HFFc6 (cell line): ENCODE measurements around the gene LMAN2L. TPM values are rescaled to one million over a fixed set of nuclear protein-coding genes. Genes with fewer than 3 reads are reported as not detected.

Experiments used
- DNase-seq: peaks from one replicate; pipeline ENCODE4 v3.0.0-alpha.2; 2018
- H3K27ac Mint-ChIP-seq: 2 replicates; pipeline ENCODE4 v1.8.0; 2020; ENCODE audit warnings: mild to moderate bottlenecking, mixed read lengths
- H3K27me3 Mint-ChIP-seq: 2 replicates; pipeline ENCODE4 v1.8.0; 2021; ENCODE audit warnings: mild to moderate bottlenecking, moderate library complexity, mixed read lengths; ENCODE audit not compliant: insufficient read depth
- H3K36me3 Mint-ChIP-seq: 2 replicates; pipeline ENCODE4 v1.8.0; 2021; ENCODE audit warnings: low read depth, mixed read lengths
- H3K4me1 Mint-ChIP-seq: 2 replicates; pipeline ENCODE4 v1.8.0; 2020; ENCODE audit warnings: low read depth, mixed read lengths
- H3K4me3 Mint-ChIP-seq: 2 replicates; pipeline ENCODE4 v1.8.0; 2020; ENCODE audit warnings: mild to moderate bottlenecking, moderate library complexity, mixed read lengths
- H3K9me3 Mint-ChIP-seq: 2 replicates; pipeline ENCODE4 v1.8.0; 2020; ENCODE audit warnings: mild to moderate bottlenecking, mixed read lengths
- total RNA-seq, 6 experiments: library from RNA; stranded (reverse); fragmentation: NEBNext Ultra II Directional; extraction: Animal tissue kit (Norgen Biotek cat#: 25700); gene quantifications; 2 replicates in 1 of 6; 3 replicates in 5 of 6; pipeline ENCODE4 v1.2.3, GENCODE V29; 2021
- TF ChIP-seq, protein P1 (sequence below): fragments of 200-600 bp; sonication (generic); IDR thresholded peaks from 2 replicates; pipeline ENCODE4 v1.5.0; 2021; ENCODE audit warnings: antibody characterized with exemption, mild to moderate bottlenecking

Gene LMAN2L
- total RNA-seq, 6 experiments from 2014 or later = 24.3 to 27.7 (median 26.4) TPM

DNA sequence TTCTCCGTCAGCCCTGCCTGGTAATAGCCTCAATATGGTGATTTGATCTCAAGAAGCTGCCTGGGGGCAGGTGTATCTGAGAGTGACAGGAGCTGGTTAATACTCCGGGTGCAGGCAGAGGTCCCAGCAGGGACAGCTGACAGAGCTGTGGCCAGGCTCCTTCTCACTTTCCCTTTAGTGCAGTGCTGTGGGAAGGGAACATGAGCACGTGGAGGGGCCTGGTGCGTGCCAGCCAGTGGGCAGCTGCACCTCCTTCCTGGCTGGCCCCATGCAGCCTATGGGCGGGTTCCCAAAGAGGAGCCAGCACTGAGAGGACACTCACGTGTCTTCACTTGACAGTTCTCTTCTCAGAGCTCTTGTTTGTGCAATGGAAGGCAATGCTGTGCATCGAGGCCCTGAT lies 29.9 kb upstream of the LMAN2L start:
- Mint-ChIP-seq H3K9me3 (no peaks in the 10 kb centered on the region), H3K4me1 (no peaks in the 10 kb centered on the region), H3K36me3 (no peaks in the 10 kb centered on the region), H3K27me3 (no peaks in the 10 kb centered on the region), H3K4me3 (no peak overlapping the region), H3K27ac (no peak overlapping the region)
- no peak for DNase-seq
- TF ChIP-seq, protein P1, sequence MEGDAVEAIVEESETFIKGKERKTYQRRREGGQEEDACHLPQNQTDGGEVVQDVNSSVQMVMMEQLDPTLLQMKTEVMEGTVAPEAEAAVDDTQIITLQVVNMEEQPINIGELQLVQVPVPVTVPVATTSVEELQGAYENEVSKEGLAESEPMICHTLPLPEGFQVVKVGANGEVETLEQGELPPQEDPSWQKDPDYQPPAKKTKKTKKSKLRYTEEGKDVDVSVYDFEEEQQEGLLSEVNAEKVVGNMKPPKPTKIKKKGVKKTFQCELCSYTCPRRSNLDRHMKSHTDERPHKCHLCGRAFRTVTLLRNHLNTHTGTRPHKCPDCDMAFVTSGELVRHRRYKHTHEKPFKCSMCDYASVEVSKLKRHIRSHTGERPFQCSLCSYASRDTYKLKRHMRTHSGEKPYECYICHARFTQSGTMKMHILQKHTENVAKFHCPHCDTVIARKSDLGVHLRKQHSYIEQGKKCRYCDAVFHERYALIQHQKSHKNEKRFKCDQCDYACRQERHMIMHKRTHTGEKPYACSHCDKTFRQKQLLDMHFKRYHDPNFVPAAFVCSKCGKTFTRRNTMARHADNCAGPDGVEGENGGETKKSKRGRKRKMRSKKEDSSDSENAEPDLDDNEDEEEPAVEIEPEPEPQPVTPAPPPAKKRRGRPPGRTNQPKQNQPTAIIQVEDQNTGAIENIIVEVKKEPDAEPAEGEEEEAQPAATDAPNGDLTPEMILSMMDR = no peak

DNA sequence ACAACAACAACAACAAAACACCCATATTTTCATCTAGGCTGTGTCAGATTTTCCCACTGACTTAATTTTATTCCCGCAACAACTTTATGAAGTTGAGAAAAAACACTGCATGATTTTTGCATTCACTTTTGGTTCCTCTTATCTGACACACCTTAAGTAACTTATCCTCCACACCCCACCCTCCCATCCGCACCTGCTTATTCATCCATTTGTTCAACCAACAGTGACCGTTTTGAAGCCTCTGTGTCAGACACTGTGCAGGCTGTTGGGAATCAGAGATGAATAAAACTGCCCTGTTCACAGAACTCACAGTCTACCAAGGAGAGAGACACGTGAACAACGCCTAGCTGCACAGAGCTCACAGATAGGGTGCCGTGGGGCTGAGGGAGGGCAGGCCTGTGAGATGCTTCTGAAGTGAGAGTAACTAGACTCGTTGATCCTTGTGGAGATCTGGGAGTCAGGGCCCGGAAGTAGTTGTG lies 28.3 kb upstream of the LMAN2L start:
- H3K4me1 Mint-ChIP-seq = peaks cover 14% of the 10 kb centered on the region
- no peak overlapping the region for H3K27ac Mint-ChIP-seq
- no peaks in the 10 kb centered on the region for H3K27me3 Mint-ChIP-seq
- no peaks in the 10 kb centered on the region for H3K36me3 Mint-ChIP-seq
- H3K9me3 Mint-ChIP-seq = no peaks in the 10 kb centered on the region
- H3K4me3 Mint-ChIP-seq = no peak overlapping the region
- no peak for DNase-seq
- TF ChIP-seq, protein P1 = no peak

DNA sequence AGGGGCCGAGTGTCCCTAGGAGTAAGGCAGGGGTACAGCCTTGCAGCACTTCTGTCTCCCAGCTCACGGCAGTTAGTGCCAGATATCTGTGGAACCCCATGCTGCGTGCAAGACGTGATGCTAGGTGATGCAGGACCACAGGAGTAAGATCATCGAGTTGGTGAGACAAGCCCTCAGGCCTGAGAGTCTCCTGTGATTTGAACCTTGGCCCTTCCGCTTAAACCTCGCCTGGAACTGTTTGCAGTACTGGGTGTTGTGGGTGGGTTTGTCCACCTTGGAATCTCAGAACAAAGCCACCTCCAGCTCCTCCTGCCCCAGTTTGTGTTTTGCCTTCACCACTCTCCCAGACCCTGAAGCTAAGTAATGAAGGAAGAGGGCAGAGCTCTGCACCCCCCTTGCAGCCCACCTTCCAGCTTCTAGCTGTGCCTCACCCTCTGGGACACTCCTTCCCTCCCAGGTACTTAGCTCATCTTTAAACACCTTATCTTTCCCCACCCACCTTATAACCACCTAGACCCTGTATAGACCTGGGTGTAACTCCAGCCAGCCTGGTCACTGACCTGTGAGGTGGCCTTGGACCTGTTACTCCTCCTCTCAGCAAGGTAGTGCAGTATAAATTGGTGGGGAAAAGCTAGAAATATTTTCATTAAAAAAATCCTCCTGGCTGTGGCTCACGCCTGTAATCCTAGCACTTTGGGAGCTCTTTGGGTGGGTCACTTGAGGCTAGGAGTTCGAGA lies 27.4 kb upstream of the LMAN2L start:
- no peaks in the 10 kb centered on the region for H3K9me3 Mint-ChIP-seq
- TF ChIP-seq, protein P1 = no peak
- no peak for DNase-seq
- H3K4me3 Mint-ChIP-seq = no peak overlapping the region
- no peaks in the 10 kb centered on the region for H3K36me3 Mint-ChIP-seq
- H3K27ac Mint-ChIP-seq = no peak overlapping the region
- H3K27me3 Mint-ChIP-seq = no peaks in the 10 kb centered on the region
- H3K4me1 Mint-ChIP-seq = peaks cover 22% of the 10 kb centered on the region

DNA sequence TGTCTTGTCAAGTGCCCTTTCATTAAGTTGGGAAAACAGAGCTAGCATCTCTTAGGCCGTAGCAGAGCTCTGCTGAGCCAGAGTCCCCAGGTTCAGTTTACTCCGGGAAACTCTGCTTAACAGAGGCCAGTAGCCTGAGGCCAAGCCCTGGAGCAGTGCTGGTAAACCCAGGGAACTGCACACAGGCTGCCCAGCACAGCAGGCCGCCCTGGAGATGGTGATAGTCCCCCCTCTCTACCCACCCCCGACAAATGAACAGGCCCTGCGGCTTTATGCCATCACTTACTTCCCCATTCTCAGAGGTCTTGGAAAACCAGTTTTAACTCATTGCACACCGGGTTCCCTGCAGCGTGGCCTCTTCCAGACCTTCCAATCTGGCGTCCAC lies 24.4 kb upstream of the LMAN2L start:
- Mint-ChIP-seq H3K27me3 (no peaks in the 10 kb centered on the region), H3K4me3 (peak overlapping the region; percentile 63), H3K27ac (peak overlapping the region; percentile 49; the same call in 1 of the 2 replicates), H3K9me3 (no peaks in the 10 kb centered on the region), H3K4me1 (peaks cover 46% of the 10 kb centered on the region), H3K36me3 (no peaks in the 10 kb centered on the region)
- TF ChIP-seq, protein P1 = no peak
- no peak for DNase-seq

DNA sequence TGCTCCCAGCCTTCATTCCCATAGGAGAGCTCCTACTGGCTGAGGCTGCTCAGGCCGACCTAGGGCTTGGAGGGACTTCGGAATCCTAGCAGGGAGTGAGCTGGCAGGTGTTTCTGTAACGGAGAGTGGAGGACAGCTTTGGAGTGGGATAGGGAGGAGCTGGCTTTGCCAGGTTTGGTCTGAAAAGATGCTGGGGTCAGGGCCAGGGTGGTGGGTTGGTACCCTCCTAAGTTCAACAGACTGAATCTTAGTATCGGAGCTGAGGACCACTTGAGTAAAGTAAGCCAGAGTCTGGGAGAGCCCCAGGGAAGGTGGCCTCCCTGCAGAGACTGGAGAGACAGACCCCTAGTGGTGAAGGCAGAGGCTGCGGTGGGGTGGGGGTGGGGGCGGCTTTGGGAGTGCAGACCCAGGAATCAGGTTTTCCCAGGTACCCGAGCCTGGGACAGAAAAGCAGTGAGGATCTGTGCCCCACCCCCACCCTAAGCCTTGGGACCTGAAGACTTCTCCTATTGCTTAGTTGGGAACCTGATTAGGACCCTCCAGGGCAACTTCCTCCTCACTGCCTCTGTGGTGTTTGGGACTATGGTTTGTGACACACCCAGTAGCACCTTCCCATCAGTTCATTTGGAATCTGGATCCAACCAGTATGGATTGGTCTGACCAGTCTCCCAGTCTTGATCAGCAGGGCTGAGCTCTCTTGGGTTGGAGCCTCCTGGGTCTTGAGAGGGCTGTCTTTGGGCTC lies 23.8 kb upstream of the LMAN2L start:
- H3K4me1 Mint-ChIP-seq = peaks cover 46% of the 10 kb centered on the region
- TF ChIP-seq, protein P1 = peak; percentile 72
- peak; percentile 12 for DNase-seq
- no peaks in the 10 kb centered on the region for H3K9me3 Mint-ChIP-seq
- no peaks in the 10 kb centered on the region for H3K27me3 Mint-ChIP-seq
- H3K27ac Mint-ChIP-seq = peak overlapping the region; percentile 49; the same call in 1 of the 2 replicates
- no peaks in the 10 kb centered on the region for H3K36me3 Mint-ChIP-seq
- H3K4me3 Mint-ChIP-seq = peak overlapping the region; percentile 76
